ENCODE results near the gene ZEB2. TPM values are rescaled to one million over a fixed set of nuclear protein-coding genes. Genes with fewer than 3 reads are reported as not detected.

Gene ZEB2
- total and polyA plus RNA-seq, 2 donors (not counting 3 experiments of a cell fraction or from before 2014, with no cell fraction given) = 17.9 to 49.6 TPM

DNA sequence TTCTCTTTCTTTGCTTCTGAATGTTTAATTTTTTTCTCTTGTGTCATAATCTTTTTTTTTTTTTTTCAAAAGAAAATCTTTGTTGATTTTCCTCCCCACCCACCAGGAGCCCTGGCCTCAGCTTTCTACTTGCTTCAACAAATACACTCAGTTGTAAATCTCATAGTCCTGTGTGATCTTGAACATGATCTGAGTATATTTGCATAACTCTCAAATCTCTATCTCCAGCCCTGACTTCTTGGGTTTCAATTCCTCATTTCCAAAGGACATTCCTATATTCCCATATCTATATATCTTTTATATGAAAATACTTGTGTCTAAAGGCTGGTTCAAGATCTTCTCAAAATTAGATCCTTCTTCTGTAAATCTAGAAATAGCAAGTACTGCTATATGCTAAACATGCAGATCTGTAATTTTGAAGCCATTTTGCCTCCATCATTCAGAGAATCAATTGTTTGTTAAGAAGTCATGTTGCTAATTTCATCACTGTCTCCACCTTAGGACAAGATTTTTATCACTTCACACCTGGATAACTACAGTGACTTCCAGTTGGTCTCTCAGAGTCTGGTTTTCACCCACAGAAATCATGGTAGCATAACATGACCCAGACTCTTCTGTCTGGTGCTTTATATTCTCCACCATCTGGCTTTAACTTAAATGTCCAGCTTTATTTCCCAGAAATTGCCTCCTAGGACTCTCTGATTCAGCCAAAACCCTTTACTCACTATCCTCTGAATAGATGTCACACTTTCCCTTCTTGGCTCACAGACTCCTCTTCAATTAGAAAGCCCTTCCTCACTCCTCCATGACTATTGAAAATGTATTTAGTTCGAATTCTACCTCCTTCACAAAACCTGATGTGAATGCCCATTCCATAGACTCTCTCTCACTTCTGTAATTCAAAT is 98.1 kb downstream of the ZEB2 start:
- Histone ChIP-seq H3K9me1 (replicated peaks; ENCODE audit: control insufficient read depth, extremely low read depth, insufficient read depth, low read length) (no peaks in the 10 kb centered on the region), H3K36me3 (ENCODE audit: control insufficient read depth in 2 of 2, extremely low read depth in 1 of 2, insufficient read depth in 2 of 2, low read length in 2 of 2) (peaks cover 0 to 2% of the 10 kb centered on the region in 2 experiments), H2AFZ (ENCODE audit: low read depth, low read length) (no peak overlapping the region), H3K27me3 (ENCODE audit: control insufficient read depth in 2 of 2, insufficient read depth in 2 of 2, low read length in 2 of 2) (no peaks in the 10 kb centered on the region), H3K4me2 (ENCODE audit: insufficient read depth, low read length) (no peak overlapping the region), H3K9ac (replicated peaks; ENCODE audit: extremely low read depth, insufficient read depth, low read length) (no peak overlapping the region), H3K27ac (ENCODE audit: insufficient read depth, low read depth, low read length) (no peak overlapping the region), H3K9me3 (replicated peaks; ENCODE audit: control insufficient read depth, insufficient read depth, low read length) (no peaks in the 10 kb centered on the region), H3K4me3 (replicated peaks in 1 of 3; ENCODE audit: insufficient read depth in 1 of 3, low read depth in 1 of 3, low read length in 3 of 3) (no peak overlapping the region), H4K20me1 (replicated peaks; ENCODE audit: control insufficient read depth, extremely low read depth, insufficient read depth, low read length) (no peaks in the 10 kb centered on the region), H3K79me2 (ENCODE audit: control insufficient read depth, insufficient read depth, low read length) (no peaks in the 10 kb centered on the region), H3K4me1 (ENCODE audit: control insufficient read depth, extremely low read depth, insufficient read depth, low read length) (peaks cover 5% of the 10 kb centered on the region)
- BruUV-seq (replicated peaks) = no TSS peak
- CTCF ChIA-PET = interaction anchor here (0.5 to 0.7 kb wide), 4 partner anchors 17 to 98 kb away, joined by 3 read pairs; partner anchors contain the start of gene ZEB2
- dilution Hi-C loops (cut with MboI; ENCODE audit: extremely low pct_ligation_motif_present, low sequenced_read_pairs) (no loop called here), intact Hi-C loops (cut with micrococcal nuclease) (no loop called here)
- DNase-seq (ENCODE audit: low read depth, low spot score) (no peak), FAIRE-seq (no peak)
- TF ChIP-seq EZH2 (IDR thresholded peaks at IDR 0.05; ENCODE audit: borderline replicate concordance, low read depth, low read length, severe bottlenecking) (no peak), FOS (IDR thresholded peaks at IDR 0.05; ENCODE audit: borderline replicate concordance, insufficient read depth, low read length) (no peak), MAX (IDR thresholded peaks at IDR 0.05; ENCODE audit: insufficient read depth, insufficient read length) (no peak), POLR2A (IDR thresholded peaks at IDR 0.05; ENCODE audit: low read depth, low read length) (no peak), GATA2 (IDR thresholded peaks at IDR 0.05; ENCODE audit: insufficient read depth, insufficient read length, low read depth, low read length) (no peak), CTCF (IDR thresholded peaks at IDR 0.05; ENCODE audit: extremely low read depth in 1 of 2, insufficient read depth in 1 of 2, low read depth in 1 of 2, low read length in 2 of 2) (no peak), MYC (IDR thresholded peaks at IDR 0.05; ENCODE audit: low read depth, low read length) (no peak), POLR2AphosphoS5 (IDR thresholded peaks at IDR 0.05; ENCODE audit: insufficient read depth, low read depth, low read length) (no peak), JUN (IDR thresholded peaks at IDR 0.05; ENCODE audit: borderline replicate concordance, insufficient read depth, insufficient read length, low read depth) (no peak)
- POLR2A ChIA-PET = interaction anchor here (0.7 kb wide), 1 partner anchor 1146 kb away, joined by 3 read pairs; no protein-coding TSS in a partner anchor

Data from endothelial cell of umbilical vein (primary cell).